HEK293T (cell line): ENCODE data around the gene UPP2.

ENCODE experiments used
- BHLHE40 ChIP-seq: fragments of 450-650 bp; IDR thresholded peaks from 2 replicates; pipeline ENCODE4 v1.6.1; 2016; ENCODE audit warnings: mild to moderate bottlenecking, moderate library complexity, borderline replicate concordance
- ELF4 ChIP-seq: fragments of 450-650 bp; IDR thresholded peaks from 2 replicates; pipeline ENCODE4 v1.6.1; 2017; ENCODE audit warnings: antibody characterized with exemption
- FOXA1 ChIP-seq: fragments of 450-650 bp; IDR thresholded peaks from 2 replicates; pipeline ENCODE4 v1.6.1; 2016; ENCODE audit warnings: mild to moderate bottlenecking
- FOXK2 ChIP-seq: fragments of 450-650 bp; IDR thresholded peaks from 2 replicates; pipeline ENCODE4 v1.6.1; 2016; ENCODE audit warnings: mild to moderate bottlenecking
- FOXM1 ChIP-seq: fragments of 450-650 bp; IDR thresholded peaks from 2 replicates; pipeline ENCODE4 v1.6.1; 2017; ENCODE audit warnings: mild to moderate bottlenecking, borderline replicate concordance
- LEF1 ChIP-seq: fragments of 450-650 bp; IDR thresholded peaks from 2 replicates; pipeline ENCODE4 v1.6.1; 2017; ENCODE audit warnings: mild to moderate bottlenecking, borderline replicate concordance
- SP1 ChIP-seq: fragments of 450-650 bp; IDR thresholded peaks from 2 replicates; pipeline ENCODE4 v1.6.1; 2017
- TARDBP ChIP-seq: fragments of 450-650 bp; IDR thresholded peaks from 2 replicates; pipeline ENCODE4 v1.6.1; 2016
- ZNF384 ChIP-seq: fragments of 450-650 bp; IDR thresholded peaks from 2 replicates; pipeline ENCODE4 v1.6.1; 2016

DNA sequence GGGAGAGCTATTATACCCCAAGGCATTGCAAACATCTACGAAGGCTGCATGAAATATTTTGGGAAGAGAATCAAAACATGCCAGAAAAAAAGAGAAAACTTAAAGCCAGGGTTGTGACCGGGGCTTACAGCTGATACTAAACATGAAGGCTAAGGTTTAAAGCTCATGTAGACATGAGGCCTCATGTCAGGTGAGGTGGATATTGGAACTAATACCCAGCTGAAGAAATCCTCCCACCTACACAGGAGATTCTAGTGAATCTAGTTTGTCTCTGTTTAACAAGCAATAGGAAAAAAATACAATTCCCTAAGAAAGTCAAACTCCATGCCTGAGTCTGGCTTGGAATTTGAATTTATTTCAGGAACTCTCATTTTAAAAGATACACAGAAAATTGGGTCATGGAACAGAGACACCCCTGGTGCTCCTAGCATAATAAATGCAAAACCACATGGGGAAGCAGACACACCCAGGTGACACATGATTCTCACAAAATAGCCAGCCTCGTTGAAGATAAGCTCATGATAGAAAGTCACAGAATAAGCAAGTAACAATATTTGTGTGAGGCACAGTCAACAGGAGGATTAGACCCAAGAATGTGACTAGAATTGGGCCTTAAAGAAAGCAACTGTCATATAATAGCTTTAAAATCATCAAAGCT is 42.2 kb downstream of the UPP2 start:
- TF ChIP-seq SP1 = no peak
- TF ChIP-seq ZNF384 = no peak
- no peak for TF ChIP-seq FOXM1
- no peak for TF ChIP-seq LEF1
- TF ChIP-seq ELF4 = no peak
- TF ChIP-seq BHLHE40 = no peak
- TF ChIP-seq TARDBP = no peak
- TF ChIP-seq FOXK2 = no peak
- TF ChIP-seq FOXA1 = no peak
